ENCODE results near the gene LGALS12. TPM values are rescaled to one million over a fixed set of nuclear protein-coding genes. Genes with fewer than 3 reads are reported as not detected.
A peak's percentile ranks its signal among the peaks of the same experiment; 100 is the strongest.

Gene LGALS12
- total RNA-seq, 2 experiments from 2014 or later: not detected

DNA sequence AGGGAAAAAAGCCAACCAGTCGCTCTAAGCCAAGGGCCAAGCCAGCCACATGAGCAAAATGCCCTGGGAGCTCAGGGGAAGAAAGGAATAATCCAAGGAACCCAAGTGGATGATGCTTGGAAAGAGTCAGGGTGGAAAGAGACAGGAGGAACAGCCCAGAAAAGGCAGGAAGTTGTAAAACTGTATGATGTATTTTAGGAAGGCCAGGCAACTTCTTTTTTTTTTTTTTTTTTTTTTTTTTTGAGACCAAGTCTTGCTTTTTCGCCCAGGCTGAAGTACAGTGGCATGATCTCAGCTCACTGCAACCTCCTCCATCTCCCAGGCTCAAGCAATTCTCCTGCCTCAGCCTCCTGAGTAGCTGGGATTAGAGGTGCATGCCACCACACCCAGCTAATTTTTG is 1.6 kb downstream of the LGALS12 start:
- CTCF ChIA-PET: interaction anchor here (0.6 to 0.9 kb wide), 3 partner anchors 12 to 149 kb away, joined by 3 read pairs; no protein-coding TSS in a partner anchor
- Mint-ChIP-seq H3K27me3 (ENCODE audit: low read depth) (no peaks in the 10 kb centered on the region), H3K27ac (no peak overlapping the region), H3K4me1 (ENCODE audit: low read depth) (peaks cover 4% of the 10 kb centered on the region), H3K36me3 (ENCODE audit: low read depth) (no peaks in the 10 kb centered on the region), H3K9me3 (no peaks in the 10 kb centered on the region), H3K4me3 (no peak overlapping the region)
- intact Hi-C loops (cut with micrococcal nuclease): no loop called here
- no peak for DNase-seq

DNA sequence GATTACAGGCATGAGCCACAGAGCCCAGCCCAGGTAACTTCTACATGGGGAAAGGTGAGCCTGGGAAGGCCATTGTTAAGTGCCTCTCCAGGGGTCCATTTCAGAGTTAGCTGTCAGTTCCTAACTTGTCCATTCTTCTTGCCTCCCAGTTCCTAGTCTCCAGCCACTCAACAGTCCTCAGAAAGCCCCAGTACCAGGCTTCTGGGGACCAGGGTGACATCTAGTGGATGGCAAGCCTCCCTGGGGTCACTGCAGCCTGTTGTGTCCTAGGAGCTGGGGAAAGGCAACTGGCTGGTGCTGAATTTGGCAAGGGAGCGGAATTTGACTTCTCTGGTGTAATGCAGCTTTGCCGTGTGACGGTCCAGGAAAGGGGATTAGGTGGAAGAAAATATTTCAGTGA is 2.1 kb downstream of the LGALS12 start:
- DNase-seq: peak; percentile 46
- Mint-ChIP-seq H3K27ac (no peak overlapping the region), H3K36me3 (ENCODE audit: low read depth) (no peaks in the 10 kb centered on the region), H3K4me3 (no peak overlapping the region), H3K4me1 (ENCODE audit: low read depth) (peaks cover 4% of the 10 kb centered on the region), H3K27me3 (ENCODE audit: low read depth) (no peaks in the 10 kb centered on the region), H3K9me3 (no peaks in the 10 kb centered on the region)
- CTCF ChIA-PET: interaction anchor here (0.6 to 1.1 kb wide), 4 partner anchors 11 to 149 kb away, joined by 3 read pairs; no protein-coding TSS in a partner anchor
- intact Hi-C loops (cut with micrococcal nuclease): no loop called here

DNA sequence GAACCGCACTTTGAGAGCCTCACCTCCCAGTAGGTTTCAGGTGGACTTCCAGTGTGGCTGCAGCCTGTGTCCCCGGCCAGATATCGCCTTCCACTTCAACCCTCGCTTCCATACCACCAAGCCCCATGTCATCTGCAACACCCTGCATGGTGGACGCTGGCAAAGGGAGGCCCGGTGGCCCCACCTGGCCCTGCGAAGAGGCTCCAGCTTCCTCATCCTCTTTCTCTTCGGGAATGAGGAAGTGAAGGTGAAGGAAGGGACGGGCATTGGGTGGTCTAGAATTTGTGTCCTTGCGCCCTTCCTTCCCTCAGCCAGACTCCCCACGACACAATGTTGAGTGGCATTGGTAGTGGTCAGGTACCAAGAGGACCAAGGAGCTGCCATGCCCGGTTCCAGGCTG is 2.9 kb downstream of the LGALS12 start:
- Mint-ChIP-seq H3K9me3 (no peaks in the 10 kb centered on the region), H3K27me3 (ENCODE audit: low read depth) (no peaks in the 10 kb centered on the region)

DNA sequence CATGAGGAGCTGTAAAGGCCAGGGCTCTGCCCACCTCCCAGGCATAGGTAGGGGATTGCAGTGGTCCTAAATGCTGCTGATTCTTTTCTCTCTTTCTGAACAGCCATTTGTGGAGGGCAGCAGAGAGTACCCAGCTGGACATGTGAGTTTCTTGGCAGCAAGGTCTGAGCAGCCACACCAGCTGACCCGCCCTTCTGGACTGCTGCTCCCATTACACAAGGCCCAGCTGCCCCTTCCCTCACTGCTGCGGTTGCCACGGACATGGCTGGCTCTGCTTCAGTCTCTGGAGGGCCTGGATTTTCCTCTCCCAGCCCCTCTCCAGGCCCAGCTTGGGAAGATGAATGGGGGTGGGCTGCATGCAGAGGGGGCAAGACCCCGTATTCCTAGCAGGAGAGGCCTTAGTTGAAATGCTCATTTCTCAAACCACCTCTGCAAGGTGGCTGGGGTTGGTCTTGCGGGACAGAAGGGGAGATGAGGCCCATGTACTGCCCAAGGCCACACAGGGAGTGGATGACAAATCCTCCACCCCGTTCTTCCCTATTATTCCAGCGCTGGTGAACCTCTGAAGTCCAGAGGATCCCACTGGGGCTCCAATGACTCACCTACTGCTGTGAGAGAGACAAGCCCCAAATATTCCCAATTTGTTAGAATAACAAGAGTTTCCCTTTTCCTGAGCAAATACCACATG is 4.6 kb downstream of the LGALS12 start:
- DNase-seq: no peak
- no peaks in the 10 kb centered on the region for H3K36me3 Mint-ChIP-seq (ENCODE audit: low read depth)
- peaks cover 4% of the 10 kb centered on the region for H3K4me1 Mint-ChIP-seq (ENCODE audit: low read depth)
- no peaks in the 10 kb centered on the region for H3K27me3 Mint-ChIP-seq (ENCODE audit: low read depth)
- H3K4me3 Mint-ChIP-seq: no peak overlapping the region
- intact Hi-C loops (cut with micrococcal nuclease): no loop called here
- CTCF ChIA-PET: interaction anchor here (0.7 kb wide), 1 partner anchor 9 kb away, joined by 3 read pairs; no protein-coding TSS in a partner anchor
- no peak overlapping the region for H3K27ac Mint-ChIP-seq
- H3K9me3 Mint-ChIP-seq: no peaks in the 10 kb centered on the region

More for the DNA sequence above, 2.9 kb downstream of the LGALS12 start:
- intact Hi-C loops (cut with micrococcal nuclease): no loop called here
- H3K4me1 Mint-ChIP-seq (ENCODE audit: low read depth): peaks cover 4% of the 10 kb centered on the region
- H3K4me3 Mint-ChIP-seq: no peak overlapping the region
- no peak for DNase-seq
- H3K36me3 Mint-ChIP-seq (ENCODE audit: low read depth): no peaks in the 10 kb centered on the region
- no peak overlapping the region for H3K27ac Mint-ChIP-seq
- CTCF ChIA-PET: interaction anchor here (1.1 kb wide), 1 partner anchor 30 kb away, joined by 3 read pairs; no protein-coding TSS in a partner anchor

DNA sequence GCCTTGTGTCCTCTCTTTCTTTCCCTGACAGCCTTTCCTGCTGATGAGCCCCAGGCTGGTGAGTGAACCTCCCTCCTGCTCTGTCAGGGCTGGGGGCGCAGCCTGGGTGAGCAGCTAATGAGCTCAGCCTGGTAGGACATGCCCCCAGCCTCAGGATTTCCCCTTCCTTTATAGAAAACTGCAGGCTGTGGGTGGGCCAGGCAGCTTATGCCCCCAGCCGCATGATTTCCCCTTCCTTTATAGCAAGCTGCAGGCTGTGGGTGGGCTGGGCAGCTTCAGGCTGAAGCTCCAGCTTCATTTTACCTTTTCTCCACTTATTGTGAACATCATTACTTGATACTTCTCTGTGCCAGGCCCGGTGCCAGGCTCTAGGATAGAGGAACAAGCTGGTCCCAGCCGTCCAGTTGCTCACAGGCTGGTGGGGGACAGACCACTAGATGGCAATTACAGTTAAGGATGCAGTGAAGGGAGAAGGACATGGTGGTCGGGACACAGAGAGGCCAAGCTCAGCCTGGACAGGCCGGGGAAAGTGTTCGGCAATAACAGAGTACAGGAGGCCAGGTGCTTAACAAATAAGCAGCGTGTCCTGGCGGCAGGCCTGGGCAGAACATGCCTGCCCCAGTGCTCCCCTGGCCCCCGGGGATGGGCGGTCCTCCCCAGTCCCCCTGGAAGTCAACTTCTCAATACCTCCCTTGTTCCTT is 5.3 kb downstream of the LGALS12 start:
- peaks cover 4% of the 10 kb centered on the region for H3K4me1 Mint-ChIP-seq (ENCODE audit: low read depth)
- no peaks in the 10 kb centered on the region for H3K36me3 Mint-ChIP-seq (ENCODE audit: low read depth)
- no peak overlapping the region for H3K27ac Mint-ChIP-seq
- intact Hi-C loops (cut with micrococcal nuclease): no loop called here
- no peaks in the 10 kb centered on the region for H3K27me3 Mint-ChIP-seq (ENCODE audit: low read depth)
- CTCF ChIA-PET: no interaction called here
- DNase-seq: no peak
- H3K9me3 Mint-ChIP-seq: no peaks in the 10 kb centered on the region
- H3K4me3 Mint-ChIP-seq: no peak overlapping the region

DNA sequence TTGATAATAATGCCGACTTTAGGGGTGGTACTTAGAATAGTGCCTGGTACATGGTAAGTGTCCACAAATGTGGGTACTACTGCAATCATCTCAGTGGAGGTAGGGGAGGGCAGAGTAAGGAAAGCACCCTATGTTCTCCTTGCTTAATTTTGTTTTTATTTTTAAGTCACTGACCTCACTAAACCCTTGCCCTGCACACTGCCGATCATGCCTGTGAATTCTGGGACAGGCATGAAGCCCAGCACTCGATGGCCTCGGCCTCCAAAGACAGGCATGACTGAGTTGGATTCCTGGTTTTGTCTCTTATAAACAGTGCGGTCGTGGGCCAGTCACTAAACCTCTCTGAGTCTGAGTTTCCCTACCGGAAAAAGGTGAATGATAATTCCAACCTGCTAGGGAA is 6.9 kb downstream of the LGALS12 start:
- Mint-ChIP-seq H3K27ac (no peak overlapping the region), H3K4me3 (no peak overlapping the region), H3K9me3 (no peaks in the 10 kb centered on the region), H3K36me3 (ENCODE audit: low read depth) (no peaks in the 10 kb centered on the region), H3K4me1 (ENCODE audit: low read depth) (no peaks in the 10 kb centered on the region), H3K27me3 (ENCODE audit: low read depth) (no peaks in the 10 kb centered on the region)
- no peak for DNase-seq
- CTCF ChIA-PET: interaction anchor here (1.0 kb wide), 1 partner anchor 226 kb away, joined by 3 read pairs; no protein-coding TSS in a partner anchor
- intact Hi-C loops (cut with micrococcal nuclease): no loop called here

DNA sequence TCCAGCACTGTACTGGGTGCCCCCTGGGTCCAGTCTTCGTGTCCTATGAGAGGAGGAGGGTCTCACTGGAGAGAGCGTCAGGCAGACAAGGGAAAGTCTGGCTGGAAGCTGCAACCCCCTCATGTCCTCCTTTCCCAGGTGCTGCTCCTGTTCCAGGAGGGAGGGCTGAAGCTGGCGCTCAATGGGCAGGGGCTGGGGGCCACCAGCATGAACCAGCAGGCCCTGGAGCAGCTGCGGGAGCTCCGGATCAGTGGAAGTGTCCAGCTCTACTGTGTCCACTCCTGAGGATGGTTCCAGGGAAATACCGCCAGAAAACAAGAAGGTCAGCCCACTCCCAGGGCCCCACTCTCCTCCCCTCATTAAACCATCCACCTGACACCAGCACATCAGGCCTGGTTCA is 10.2 kb downstream of the LGALS12 start:
- CTCF ChIA-PET: no interaction called here

DNA sequence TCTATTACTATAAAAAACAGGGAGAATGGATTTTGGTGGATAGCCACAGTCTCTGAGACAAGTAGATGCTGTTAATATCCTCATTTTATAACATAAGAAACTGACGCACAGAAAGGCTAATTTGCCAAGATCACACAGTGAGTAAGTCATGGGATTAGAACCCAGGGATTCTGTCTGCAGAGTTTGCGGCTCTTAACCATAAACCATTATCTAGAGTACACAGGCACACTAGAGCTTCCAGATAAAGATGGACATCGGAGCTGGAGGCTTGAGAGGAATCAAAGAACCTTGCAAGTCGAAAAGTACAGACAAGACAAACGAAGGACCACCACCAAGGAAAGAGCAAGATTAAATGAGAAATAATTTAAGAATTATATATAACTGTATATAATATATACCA is 11.3 kb downstream of the LGALS12 start:
- DNase-seq: no peak
- CTCF ChIA-PET: no interaction called here
- Mint-ChIP-seq H3K4me3 (no peak overlapping the region), H3K4me1 (ENCODE audit: low read depth) (peaks cover 6% of the 10 kb centered on the region), H3K9me3 (no peaks in the 10 kb centered on the region), H3K27ac (no peak overlapping the region), H3K36me3 (ENCODE audit: low read depth) (no peaks in the 10 kb centered on the region), H3K27me3 (ENCODE audit: low read depth) (no peaks in the 10 kb centered on the region)
- intact Hi-C loops (cut with micrococcal nuclease): no loop called here

More for the DNA sequence above, 10.2 kb downstream of the LGALS12 start:
- DNase-seq: no peak
- H3K27me3 Mint-ChIP-seq (ENCODE audit: low read depth): no peaks in the 10 kb centered on the region
- H3K36me3 Mint-ChIP-seq (ENCODE audit: low read depth): no peaks in the 10 kb centered on the region
- peaks cover 6% of the 10 kb centered on the region for H3K4me1 Mint-ChIP-seq (ENCODE audit: low read depth)
- H3K4me3 Mint-ChIP-seq: no peak overlapping the region
- H3K27ac Mint-ChIP-seq: no peak overlapping the region
- intact Hi-C loops (cut with micrococcal nuclease): no loop called here
- no peaks in the 10 kb centered on the region for H3K9me3 Mint-ChIP-seq

DNA sequence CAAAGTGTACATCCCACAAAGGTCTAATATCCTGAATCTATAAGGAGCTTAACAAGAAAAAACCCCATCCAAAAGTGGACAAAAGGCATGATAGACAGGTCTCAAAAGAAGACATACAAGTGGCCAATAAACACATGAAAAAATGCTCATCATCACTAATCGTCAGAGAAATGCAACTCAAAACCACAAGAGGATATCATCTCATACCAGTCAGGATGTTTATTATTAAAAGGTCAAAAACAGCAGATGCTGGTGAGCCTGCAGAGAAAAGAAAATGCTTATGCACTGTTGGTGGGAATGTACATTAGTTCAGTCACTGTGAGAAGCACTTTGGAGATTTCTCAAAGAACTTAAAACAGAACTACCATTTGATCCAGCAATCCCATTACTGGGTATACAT is 12.7 kb downstream of the LGALS12 start:
- Mint-ChIP-seq H3K4me3 (no peak overlapping the region), H3K27ac (no peak overlapping the region), H3K4me1 (ENCODE audit: low read depth) (peaks cover 6% of the 10 kb centered on the region), H3K9me3 (no peaks in the 10 kb centered on the region), H3K36me3 (ENCODE audit: low read depth) (no peaks in the 10 kb centered on the region), H3K27me3 (ENCODE audit: low read depth) (no peaks in the 10 kb centered on the region)
- no peak for DNase-seq
- intact Hi-C loops (cut with micrococcal nuclease): no loop called here
- CTCF ChIA-PET: interaction anchor here (0.6 kb wide), 1 partner anchor 8 kb away, joined by 3 read pairs; no protein-coding TSS in a partner anchor

DNA sequence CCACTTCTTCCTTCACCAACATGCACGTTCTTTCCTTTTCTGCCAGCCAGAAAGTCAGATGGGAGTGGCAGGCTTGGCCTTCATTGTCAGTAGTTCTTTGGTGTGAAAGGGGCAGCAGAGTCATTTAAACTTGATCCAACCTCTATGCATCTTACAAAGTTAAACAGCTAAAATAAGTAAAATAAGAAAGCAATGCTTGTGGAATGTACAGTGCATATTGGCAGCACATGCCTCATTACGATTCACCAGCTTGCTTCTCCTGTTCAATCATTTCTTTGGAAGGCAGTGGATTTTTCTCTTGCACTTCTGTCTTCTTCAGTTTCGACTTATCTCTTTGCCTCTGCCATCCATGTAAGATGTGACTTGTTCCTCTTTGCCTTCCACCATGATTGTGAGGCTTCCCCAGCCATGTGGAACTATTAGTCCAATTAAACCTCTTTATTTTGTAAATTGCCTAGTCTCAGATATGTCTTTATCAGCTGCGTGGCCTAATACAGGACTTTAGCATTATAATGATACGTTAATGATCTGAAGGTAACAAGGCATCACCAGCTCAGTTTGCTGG is 14.8 kb downstream of the LGALS12 start:
- CTCF ChIA-PET: interaction anchor here (1.2 kb wide), 1 partner anchor 8 kb away, joined by 3 read pairs; no protein-coding TSS in a partner anchor
- intact Hi-C loops (cut with micrococcal nuclease): no loop called here
- Mint-ChIP-seq H3K27ac (no peak overlapping the region), H3K4me1 (ENCODE audit: low read depth) (peaks cover 6% of the 10 kb centered on the region), H3K36me3 (ENCODE audit: low read depth) (no peaks in the 10 kb centered on the region), H3K9me3 (no peaks in the 10 kb centered on the region), H3K27me3 (ENCODE audit: low read depth) (no peaks in the 10 kb centered on the region), H3K4me3 (no peak overlapping the region)
- no peak for DNase-seq

DNA sequence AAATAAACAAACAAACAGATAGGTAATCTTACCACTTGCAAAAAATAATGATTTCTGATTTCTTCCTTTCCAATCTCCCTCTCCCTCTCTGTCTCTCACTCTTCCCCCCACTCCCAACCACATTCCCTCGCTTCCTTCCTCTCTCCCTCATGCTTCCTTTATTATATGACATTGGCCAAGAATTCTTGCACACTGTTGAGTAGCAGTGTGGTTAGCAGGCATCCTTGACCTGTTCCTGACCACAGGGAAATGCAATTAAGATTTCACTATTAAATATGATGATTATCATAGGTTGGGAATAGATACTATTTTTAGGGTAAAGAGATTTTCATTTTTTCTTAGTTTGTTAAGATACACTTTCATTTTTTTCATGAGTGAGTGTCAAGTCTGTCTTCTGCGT is 16.0 kb downstream of the LGALS12 start:
- H3K4me3 Mint-ChIP-seq: no peak overlapping the region
- H3K27ac Mint-ChIP-seq: no peak overlapping the region
- no peaks in the 10 kb centered on the region for H3K36me3 Mint-ChIP-seq (ENCODE audit: low read depth)
- no peaks in the 10 kb centered on the region for H3K27me3 Mint-ChIP-seq (ENCODE audit: low read depth)
- intact Hi-C loops (cut with micrococcal nuclease): no loop called here
- CTCF ChIA-PET: no interaction called here
- no peaks in the 10 kb centered on the region for H3K9me3 Mint-ChIP-seq
- H3K4me1 Mint-ChIP-seq (ENCODE audit: low read depth): peaks cover 6% of the 10 kb centered on the region
- DNase-seq: no peak

DNA sequence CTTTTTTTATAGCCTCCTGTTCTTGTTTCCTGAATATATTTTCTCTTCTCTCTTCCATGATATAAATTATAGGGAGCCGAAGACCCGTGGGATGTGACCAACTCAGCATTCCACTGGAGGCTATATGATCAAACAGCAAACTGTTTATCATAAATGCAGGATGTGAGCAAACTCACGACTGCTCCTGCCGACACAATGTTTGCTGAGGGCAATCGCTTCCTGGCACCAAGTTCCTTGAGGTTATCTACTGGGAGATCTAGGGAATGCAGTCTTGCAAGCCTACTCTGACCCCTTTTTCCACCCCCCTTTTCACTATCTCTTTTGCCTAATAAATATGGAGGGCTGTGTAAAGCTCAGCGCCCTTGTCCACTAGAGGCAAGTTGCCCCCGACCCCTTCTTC is 17.3 kb downstream of the LGALS12 start:
- no peak for DNase-seq
- Mint-ChIP-seq H3K27me3 (ENCODE audit: low read depth) (no peaks in the 10 kb centered on the region), H3K4me1 (ENCODE audit: low read depth) (peaks cover 8% of the 10 kb centered on the region), H3K4me3 (no peak overlapping the region), H3K36me3 (ENCODE audit: low read depth) (no peaks in the 10 kb centered on the region), H3K27ac (no peak overlapping the region), H3K9me3 (no peaks in the 10 kb centered on the region)
- intact Hi-C loops (cut with micrococcal nuclease): no loop called here
- CTCF ChIA-PET: no interaction called here
